NT2/D1 (cell line): Measurements from ENCODE around the gene RGS21.

Experiments used
- DNase-seq: peaks from one replicate; pipeline ENCODE4 v3.0.0-alpha.2; 2011; ENCODE audit warnings: low read depth, low spot score
- H3K27me3 ChIP-seq: 2 replicates; pipeline ENCODE4 v1.6.0; 2011; ENCODE audit warnings: mild to moderate bottlenecking; ENCODE audit not compliant: insufficient read length, insufficient read depth
- H3K36me3 ChIP-seq: 2 replicates; pipeline ENCODE4 v1.6.1; 2011; ENCODE audit warnings: mild to moderate bottlenecking, low read length, mixed read lengths; ENCODE audit not compliant: insufficient read depth, insufficient read length
- H3K4me1 ChIP-seq: 2 replicates; pipeline ENCODE4 v1.5.1; 2011; ENCODE audit not compliant: insufficient read depth, insufficient read length
- H3K4me3 ChIP-seq: 2 replicates; pipeline ENCODE4 v1.5.1; 2011; ENCODE audit warnings: low read depth; ENCODE audit not compliant: insufficient read length
- H3K9ac ChIP-seq: 2 replicates; pipeline ENCODE4 v1.6.0; 2011; ENCODE audit warnings: low read depth; ENCODE audit not compliant: insufficient read length
- H3K9me3 ChIP-seq: 2 replicates; pipeline ENCODE4 v1.5.1; 2011; ENCODE audit warnings: mild to moderate bottlenecking, low read length; ENCODE audit not compliant: insufficient read depth
- SUZ12 ChIP-seq: IDR thresholded peaks from 2 replicates; pipeline ENCODE4 v1.6.1; 2011; ENCODE audit not compliant: insufficient read length, insufficient read depth; ENCODE audit errors: extremely low read depth
- YY1 ChIP-seq: IDR thresholded peaks from 2 replicates; pipeline ENCODE4 v1.6.1; 2011; ENCODE audit not compliant: insufficient read length, insufficient read depth
- ZNF274 ChIP-seq: IDR thresholded peaks from 2 replicates; pipeline ENCODE4 v1.6.1; 2011; ENCODE audit warnings: mild to moderate bottlenecking, low read depth, low read length

Gene RGS21

GRCh38 chr1:192402571-192402970 lies 85.8 kb downstream of the RGS21 start:
- Histone ChIP-seq H3K9me3 (no peaks in the 10 kb centered on the region), H3K27me3 (no peaks in the 10 kb centered on the region), H3K36me3 (no peaks in the 10 kb centered on the region), H3K4me3 (no peak overlapping the region), H3K9ac (no peak overlapping the region), H3K4me1 (no peaks in the 10 kb centered on the region)
- no peak for DNase-seq
- TF ChIP-seq SUZ12 (no peak), ZNF274 (no peak), YY1 (no peak)

- H3K27me3 ChIP-seq: no peaks in the 10 kb centered on the region
- no peaks in the 10 kb centered on the region for H3K9me3 ChIP-seq
- H3K4me1 ChIP-seq: no peaks in the 10 kb centered on the region
- TF ChIP-seq ZNF274 (no peak), SUZ12 (no peak), YY1 (no peak)
- H3K36me3 ChIP-seq: no peaks in the 10 kb centered on the region
- H3K9ac ChIP-seq: no peak overlapping the region
- no peak overlapping the region for H3K4me3 ChIP-seq
- DNase-seq: no peak
Measured at GRCh38 chr1:192407206-192407605, 90.4 kb downstream of the RGS21 start.
